Astrocyte (in vitro differentiated cells and primary cell): ENCODE results near the gene NAA60. TPM values are rescaled to one million over a fixed set of nuclear protein-coding genes. Genes with fewer than 3 reads are reported as not detected.

Source experiments
- DNase-seq: peaks from one replicate; pipeline ENCODE4 v3.0.0-alpha.2; 2010; ENCODE audit warnings: low read depth
- FAIRE-seq: peaks from 2 replicates; lab custom pipeline; 2011; peaks lifted over from hg19 to GRCh38; lab: Jason Lieb, UNC
- H2AFZ ChIP-seq: 2 replicates; pipeline ENCODE4 v1.6.0; 2012; ENCODE audit warnings: low read depth, low read length, inconsistent platforms
- H3K27ac ChIP-seq: 2 replicates; pipeline ENCODE4 v1.5.1; 2011; ENCODE audit warnings: low read depth, low read length, inconsistent platforms
- H3K27me3 ChIP-seq: 2 replicates; pipeline ENCODE4 v1.6.0; 2011; ENCODE audit warnings: low read length, inconsistent platforms; ENCODE audit not compliant: insufficient read depth
- H3K36me3 ChIP-seq: 2 replicates; pipeline ENCODE4 v1.5.1; 2011; ENCODE audit warnings: low read length, inconsistent platforms; ENCODE audit not compliant: insufficient read depth
- H3K4me1 ChIP-seq: 2 replicates; pipeline ENCODE4 v1.5.1; 2011; ENCODE audit warnings: low read length, inconsistent platforms; ENCODE audit not compliant: insufficient read depth
- H3K4me2 ChIP-seq: 2 replicates; pipeline ENCODE4 v1.6.0; 2012; ENCODE audit warnings: low read length, inconsistent platforms
- H3K4me3 ChIP-seq: 2 replicates; pipeline ENCODE4 v1.5.1; 2011; ENCODE audit warnings: low read depth, mild to moderate bottlenecking, low read length, inconsistent platforms; ENCODE audit not compliant: insufficient read depth
- H3K79me2 ChIP-seq: 2 replicates; pipeline ENCODE4 v1.6.0; 2012; ENCODE audit warnings: mild to moderate bottlenecking, low read length, inconsistent platforms; ENCODE audit not compliant: insufficient read depth
- H3K9ac ChIP-seq: 2 replicates; pipeline ENCODE4 v1.6.0; 2012; ENCODE audit warnings: mild to moderate bottlenecking, low read length, inconsistent platforms
- H3K9me3 ChIP-seq: 2 replicates; pipeline ENCODE4 v1.5.1; 2012; ENCODE audit warnings: low read depth, mild to moderate bottlenecking, low read length, inconsistent platforms; ENCODE audit not compliant: insufficient read depth
- H4K20me1 ChIP-seq: 2 replicates; pipeline ENCODE4 v1.6.0; 2012; ENCODE audit warnings: low read length, inconsistent platforms; ENCODE audit not compliant: insufficient read depth
- H3K27ac Mint-ChIP-seq: one replicate; pipeline ENCODE4 v1.8.0; 2021; ENCODE audit warnings: mild to moderate bottlenecking, mixed read lengths; ENCODE audit not compliant: unreplicated experiment
- H3K27me3 Mint-ChIP-seq: one replicate; pipeline ENCODE4 v1.8.0; 2021; ENCODE audit warnings: low read depth, mixed read lengths; ENCODE audit not compliant: unreplicated experiment
- H3K36me3 Mint-ChIP-seq: one replicate; pipeline ENCODE4 v1.8.0; 2021; ENCODE audit warnings: low read depth, mixed read lengths; ENCODE audit not compliant: unreplicated experiment
- H3K4me1 Mint-ChIP-seq: one replicate; pipeline ENCODE4 v1.8.0; 2021; ENCODE audit warnings: low read depth, mixed read lengths; ENCODE audit not compliant: unreplicated experiment
- H3K4me3 Mint-ChIP-seq: one replicate; pipeline ENCODE4 v1.8.0; 2021; ENCODE audit warnings: mild to moderate bottlenecking, moderate library complexity, mixed read lengths; ENCODE audit not compliant: unreplicated experiment
- H3K9me3 Mint-ChIP-seq: one replicate; pipeline ENCODE4 v1.8.0; 2021; ENCODE audit warnings: mild to moderate bottlenecking, mixed read lengths; ENCODE audit not compliant: unreplicated experiment
- EZH2 ChIP-seq: IDR thresholded peaks from 2 replicates; pipeline ENCODE4 v1.6.1; 2012; ENCODE audit warnings: mild to moderate bottlenecking, low read length, inconsistent platforms; ENCODE audit not compliant: insufficient read depth
- total RNA-seq: library from RNA; stranded (reverse); gene quantifications from 2 replicates; pipeline ENCODE4 v1.2.1, GENCODE V29; 2021
- TF ChIP-seq, protein P1 (sequence below): IDR thresholded peaks from 2 replicates; pipeline ENCODE4 v1.5.1; 2011; ENCODE audit warnings: low read depth, mild to moderate bottlenecking, inconsistent platforms, low read length, moderate library complexity; ENCODE audit not compliant: insufficient read depth

The NAA60 gene
- total RNA-seq, 1 donor from 2014 or later = 64.9 TPM

GRCh38 chr16:3461151-3461550, 17.7 kb downstream of the NAA60 start:
- DNase-seq (no peak), FAIRE-seq (no peak)
- no peaks in the 10 kb centered on the region for H3K9me3 ChIP-seq
- no peak overlapping the region for H3K27ac ChIP-seq
- no peak overlapping the region for H2AFZ ChIP-seq
- H3K4me3 Mint-ChIP-seq = no peak overlapping the region
- H3K4me1 Mint-ChIP-seq = peaks cover 42% of the 10 kb centered on the region
- peaks cover 75% of the 10 kb centered on the region for H4K20me1 ChIP-seq
- H3K9ac ChIP-seq = no peak overlapping the region
- no peaks in the 10 kb centered on the region for H3K9me3 Mint-ChIP-seq
- no peaks in the 10 kb centered on the region for H3K27me3 Mint-ChIP-seq
- no peak overlapping the region for H3K4me3 ChIP-seq
- H3K4me1 ChIP-seq = peaks cover 24% of the 10 kb centered on the region
- no peak overlapping the region for H3K4me2 ChIP-seq
- peaks cover 2% of the 10 kb centered on the region for H3K36me3 ChIP-seq
- TF ChIP-seq EZH2 = no peak
- TF ChIP-seq, protein P1, sequence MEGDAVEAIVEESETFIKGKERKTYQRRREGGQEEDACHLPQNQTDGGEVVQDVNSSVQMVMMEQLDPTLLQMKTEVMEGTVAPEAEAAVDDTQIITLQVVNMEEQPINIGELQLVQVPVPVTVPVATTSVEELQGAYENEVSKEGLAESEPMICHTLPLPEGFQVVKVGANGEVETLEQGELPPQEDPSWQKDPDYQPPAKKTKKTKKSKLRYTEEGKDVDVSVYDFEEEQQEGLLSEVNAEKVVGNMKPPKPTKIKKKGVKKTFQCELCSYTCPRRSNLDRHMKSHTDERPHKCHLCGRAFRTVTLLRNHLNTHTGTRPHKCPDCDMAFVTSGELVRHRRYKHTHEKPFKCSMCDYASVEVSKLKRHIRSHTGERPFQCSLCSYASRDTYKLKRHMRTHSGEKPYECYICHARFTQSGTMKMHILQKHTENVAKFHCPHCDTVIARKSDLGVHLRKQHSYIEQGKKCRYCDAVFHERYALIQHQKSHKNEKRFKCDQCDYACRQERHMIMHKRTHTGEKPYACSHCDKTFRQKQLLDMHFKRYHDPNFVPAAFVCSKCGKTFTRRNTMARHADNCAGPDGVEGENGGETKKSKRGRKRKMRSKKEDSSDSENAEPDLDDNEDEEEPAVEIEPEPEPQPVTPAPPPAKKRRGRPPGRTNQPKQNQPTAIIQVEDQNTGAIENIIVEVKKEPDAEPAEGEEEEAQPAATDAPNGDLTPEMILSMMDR = no peak
- peaks cover 79% of the 10 kb centered on the region for H3K79me2 ChIP-seq
- peaks cover 3% of the 10 kb centered on the region for H3K36me3 Mint-ChIP-seq
- H3K27ac Mint-ChIP-seq = no peak overlapping the region
- H3K27me3 ChIP-seq = no peaks in the 10 kb centered on the region

GRCh38 chr16:3465301-3465700, 21.8 kb downstream of the NAA60 start:
- Mint-ChIP-seq H3K27me3 (no peaks in the 10 kb centered on the region), H3K27ac (no peak overlapping the region), H3K4me3 (no peak overlapping the region), H3K36me3 (peaks cover 17% of the 10 kb centered on the region), H3K9me3 (no peaks in the 10 kb centered on the region), H3K4me1 (peaks cover 34% of the 10 kb centered on the region)
- Histone ChIP-seq H3K4me3 (no peak overlapping the region), H3K4me1 (peaks cover 4% of the 10 kb centered on the region), H3K27me3 (no peaks in the 10 kb centered on the region), H3K9ac (no peak overlapping the region), H4K20me1 (peaks cover 97% of the 10 kb centered on the region), H3K9me3 (no peaks in the 10 kb centered on the region), H2AFZ (no peak overlapping the region), H3K4me2 (no peak overlapping the region), H3K36me3 (peaks cover 3% of the 10 kb centered on the region), H3K79me2 (peaks cover 99% of the 10 kb centered on the region), H3K27ac (no peak overlapping the region)
- no peak for DNase-seq
- no peak for TF ChIP-seq EZH2
- TF ChIP-seq, protein P1 = no peak
- no peak for FAIRE-seq

- no peaks in the 10 kb centered on the region for H3K9me3 ChIP-seq
- H3K27ac ChIP-seq = no peak overlapping the region
- peaks cover 99% of the 10 kb centered on the region for H3K79me2 ChIP-seq
- H3K4me3 ChIP-seq = no peak overlapping the region
- FAIRE-seq (no peak), DNase-seq (no peak)
- no peak overlapping the region for H3K9ac ChIP-seq
- H3K27me3 ChIP-seq = no peaks in the 10 kb centered on the region
- Mint-ChIP-seq H3K27ac (no peak overlapping the region), H3K4me3 (no peak overlapping the region), H3K9me3 (no peaks in the 10 kb centered on the region), H3K27me3 (no peaks in the 10 kb centered on the region), H3K36me3 (peaks cover 16% of the 10 kb centered on the region), H3K4me1 (peaks cover 32% of the 10 kb centered on the region)
- peaks cover 3% of the 10 kb centered on the region for H3K36me3 ChIP-seq
- H4K20me1 ChIP-seq = peaks cover 96% of the 10 kb centered on the region
- no peak overlapping the region for H2AFZ ChIP-seq
- TF ChIP-seq, protein P1 = no peak
- TF ChIP-seq EZH2 = no peak
- H3K4me1 ChIP-seq = peaks cover 4% of the 10 kb centered on the region
- no peak overlapping the region for H3K4me2 ChIP-seq
Measured at GRCh38 chr16:3465911-3466584, 22.6 kb downstream of the NAA60 start.
